Type B pancreatic cell (in vitro differentiated cells): ENCODE data around the gene CPM. TPM values are rescaled to one million over a fixed set of nuclear protein-coding genes. Genes with fewer than 3 reads are reported as not detected.

Experiments
- DNase-seq: peaks from one replicate; pipeline ENCODE4 v3.0.0; 2021; ENCODE audit warnings: mixed read lengths; ENCODE audit not compliant: unreplicated experiment; ENCODE audit errors: extremely low spot score
- H3K27ac Mint-ChIP-seq: 2 replicates; pipeline ENCODE4 v1.8.0; 2021; ENCODE audit warnings: mild to moderate bottlenecking, mixed read lengths
- H3K27me3 Mint-ChIP-seq: 2 replicates; pipeline ENCODE4 v1.8.0; 2021; ENCODE audit warnings: mixed read lengths
- H3K36me3 Mint-ChIP-seq: 2 replicates; pipeline ENCODE4 v1.8.0; 2021; ENCODE audit warnings: mixed read lengths
- H3K4me1 Mint-ChIP-seq: one replicate; pipeline ENCODE4 v1.8.0; 2021; ENCODE audit warnings: mixed read lengths; ENCODE audit not compliant: unreplicated experiment
- H3K4me3 Mint-ChIP-seq: 2 replicates; pipeline ENCODE4 v1.8.0; 2021; ENCODE audit warnings: mild to moderate bottlenecking, mixed read lengths
- H3K9me3 Mint-ChIP-seq: 2 replicates; pipeline ENCODE4 v1.8.0; 2021; ENCODE audit warnings: mixed read lengths
- long read RNA-seq: library from polyadenylated mRNA; unstranded; transcript quantifications from one replicate; pipeline ENCODE4 v2.0.0, GENCODE V29; 2020
- total RNA-seq: library from RNA; stranded (reverse); gene quantifications from 2 replicates; pipeline ENCODE4 v1.2.1, GENCODE V29; 2021; ENCODE audit warnings: low replicate concordance
- TF ChIP-seq, protein P1 (sequence below): fragments of 200-600 bp; sonication (generic); conservative IDR thresholded peaks from 2 replicates; pipeline ENCODE4 v1.5.0; 2021; ENCODE audit warnings: antibody characterized with exemption, mild to moderate bottlenecking

Gene CPM
- total RNA-seq = 56.2 and 58.1 TPM in 2 replicates
- long read RNA-seq, full-length matches to known transcripts = 120 of 163 reads
- long read RNA-seq, partial matches to known transcripts = 4 of 163 reads
- long read RNA-seq, other reads (novel, unspliced or antisense) = 39 of 163 reads

DNA sequence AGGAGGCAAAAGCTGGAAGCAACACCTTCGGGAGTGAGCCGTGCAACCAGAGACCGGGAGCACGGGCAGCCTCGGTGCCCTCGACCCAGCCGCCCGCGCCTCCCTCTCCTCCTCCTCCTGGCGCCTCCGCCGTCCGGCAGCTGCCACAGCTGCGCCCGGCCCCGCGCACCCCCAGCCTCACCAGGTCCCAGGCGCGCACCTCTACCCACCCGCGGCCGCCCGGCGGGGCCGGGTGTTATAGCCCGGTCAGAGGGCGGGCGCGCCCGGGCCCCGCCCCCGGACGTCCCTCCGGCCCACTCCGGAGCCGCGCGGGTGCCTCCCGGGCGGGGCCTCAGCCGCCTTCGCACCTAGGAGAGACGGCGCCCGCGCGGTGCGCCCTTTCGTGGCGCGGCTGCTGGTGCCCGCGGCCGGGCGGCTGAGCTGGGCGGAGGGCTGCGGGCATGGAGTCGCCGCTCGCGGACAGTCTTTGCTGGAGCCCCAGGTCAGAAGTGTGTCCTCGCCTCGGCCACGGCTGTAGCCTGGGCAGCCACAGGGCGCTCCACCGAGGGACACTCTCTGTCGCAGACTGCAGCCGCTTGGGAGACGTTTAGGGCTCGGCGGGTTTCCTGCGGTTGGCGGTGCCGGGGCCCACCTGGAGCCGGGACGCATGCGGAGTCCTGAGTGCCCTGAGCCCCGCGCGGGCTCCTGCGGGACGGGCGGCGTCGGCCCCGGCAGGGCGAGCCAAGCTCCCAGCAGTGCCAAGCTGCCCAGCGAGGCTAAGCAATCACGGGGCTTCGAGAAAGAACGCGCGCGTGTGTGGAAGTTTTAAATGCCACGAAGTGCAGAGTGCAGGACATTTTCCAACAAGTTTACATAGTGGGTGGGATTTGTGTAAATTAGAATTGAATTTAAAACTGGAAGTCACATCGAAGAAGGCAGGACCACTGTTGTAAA lies at the start of gene CPM:
CPM (minus strand) TSS at position 211 of the 933 bp plus-strand sequence. CDS start 334 bp downstream, outside the sequence.
- H3K27ac Mint-ChIP-seq = peak within 1 kb of the TSS; percentile 14
- no peaks in the 10 kb centered on the region for H3K9me3 Mint-ChIP-seq
- peaks cover 40% of the 10 kb centered on the region for H3K27me3 Mint-ChIP-seq
- H3K36me3 Mint-ChIP-seq = peaks cover 9% of the 10 kb centered on the region
- H3K4me3 Mint-ChIP-seq = peak within 1 kb of the TSS; percentile 89
- TF ChIP-seq, protein P1, sequence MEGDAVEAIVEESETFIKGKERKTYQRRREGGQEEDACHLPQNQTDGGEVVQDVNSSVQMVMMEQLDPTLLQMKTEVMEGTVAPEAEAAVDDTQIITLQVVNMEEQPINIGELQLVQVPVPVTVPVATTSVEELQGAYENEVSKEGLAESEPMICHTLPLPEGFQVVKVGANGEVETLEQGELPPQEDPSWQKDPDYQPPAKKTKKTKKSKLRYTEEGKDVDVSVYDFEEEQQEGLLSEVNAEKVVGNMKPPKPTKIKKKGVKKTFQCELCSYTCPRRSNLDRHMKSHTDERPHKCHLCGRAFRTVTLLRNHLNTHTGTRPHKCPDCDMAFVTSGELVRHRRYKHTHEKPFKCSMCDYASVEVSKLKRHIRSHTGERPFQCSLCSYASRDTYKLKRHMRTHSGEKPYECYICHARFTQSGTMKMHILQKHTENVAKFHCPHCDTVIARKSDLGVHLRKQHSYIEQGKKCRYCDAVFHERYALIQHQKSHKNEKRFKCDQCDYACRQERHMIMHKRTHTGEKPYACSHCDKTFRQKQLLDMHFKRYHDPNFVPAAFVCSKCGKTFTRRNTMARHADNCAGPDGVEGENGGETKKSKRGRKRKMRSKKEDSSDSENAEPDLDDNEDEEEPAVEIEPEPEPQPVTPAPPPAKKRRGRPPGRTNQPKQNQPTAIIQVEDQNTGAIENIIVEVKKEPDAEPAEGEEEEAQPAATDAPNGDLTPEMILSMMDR = no peak
- DNase-seq = peak; percentile 76
- H3K4me1 Mint-ChIP-seq = peaks cover 3% of the 10 kb centered on the region

DNA sequence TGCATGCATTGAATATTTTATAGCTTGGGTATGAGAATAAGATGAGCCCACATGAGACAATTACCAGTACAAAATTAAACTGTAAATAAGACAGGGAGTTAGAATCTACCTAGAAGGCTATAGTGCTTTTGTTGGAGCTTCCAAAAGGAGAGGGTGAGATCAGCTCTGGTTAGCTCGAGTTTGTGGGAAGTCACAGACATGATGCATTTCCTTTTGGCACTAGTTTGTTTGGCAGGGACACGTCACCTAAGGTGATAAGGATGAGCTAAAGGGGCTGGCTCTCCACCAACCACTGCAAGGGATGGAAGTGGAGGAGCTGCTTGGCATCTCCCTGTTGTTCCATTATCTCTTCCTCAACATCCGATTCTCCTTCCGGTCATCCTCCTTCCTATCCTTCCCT lies 48.5 kb upstream of the CPM start:
- TF ChIP-seq, protein P1 = no peak
- peaks cover 7% of the 10 kb centered on the region for H3K4me1 Mint-ChIP-seq
- H3K36me3 Mint-ChIP-seq = no peaks in the 10 kb centered on the region
- H3K27ac Mint-ChIP-seq = no peak overlapping the region
- H3K27me3 Mint-ChIP-seq = no peaks in the 10 kb centered on the region
- no peak overlapping the region for H3K4me3 Mint-ChIP-seq
- DNase-seq = no peak
- H3K9me3 Mint-ChIP-seq = no peaks in the 10 kb centered on the region

DNA sequence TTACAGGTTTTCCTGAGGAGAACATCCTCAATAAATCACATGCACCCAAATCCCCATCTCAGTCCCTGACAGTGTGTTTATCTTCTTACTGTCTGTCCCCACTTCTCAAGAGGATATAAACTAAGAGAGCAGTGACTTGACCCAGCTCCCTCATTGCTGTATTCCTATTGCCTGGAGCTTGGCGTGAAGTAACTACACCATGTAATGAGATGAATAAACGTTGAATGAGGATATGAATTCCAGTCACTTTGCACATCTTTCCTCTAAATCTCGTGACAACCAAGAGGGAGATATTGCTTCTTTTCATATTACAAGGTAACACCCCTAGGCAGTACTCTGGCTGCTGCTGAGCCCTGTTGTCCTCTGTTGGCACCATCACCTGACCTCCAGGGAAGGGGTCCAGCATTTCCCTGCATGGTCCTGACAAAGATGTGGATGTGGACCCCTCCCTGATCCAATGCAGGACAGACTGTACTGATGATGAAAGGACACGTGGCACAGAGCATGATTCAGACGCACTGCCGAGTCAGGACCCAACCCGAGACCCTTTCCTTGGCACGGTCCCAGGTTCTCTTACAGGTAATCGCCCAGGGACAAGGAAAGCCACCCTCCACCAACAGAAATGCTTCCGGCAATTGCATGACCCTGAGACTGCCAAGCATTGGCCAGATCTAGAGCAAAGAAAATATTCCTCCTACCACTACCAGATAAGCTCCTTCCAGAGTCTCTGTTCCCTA lies 47.7 kb upstream of the CPM start:
- Mint-ChIP-seq H3K27me3 (no peaks in the 10 kb centered on the region), H3K9me3 (no peaks in the 10 kb centered on the region), H3K27ac (no peak overlapping the region), H3K36me3 (no peaks in the 10 kb centered on the region), H3K4me3 (no peak overlapping the region), H3K4me1 (peaks cover 10% of the 10 kb centered on the region)
- no peak for DNase-seq
- TF ChIP-seq, protein P1 = no peak

DNA sequence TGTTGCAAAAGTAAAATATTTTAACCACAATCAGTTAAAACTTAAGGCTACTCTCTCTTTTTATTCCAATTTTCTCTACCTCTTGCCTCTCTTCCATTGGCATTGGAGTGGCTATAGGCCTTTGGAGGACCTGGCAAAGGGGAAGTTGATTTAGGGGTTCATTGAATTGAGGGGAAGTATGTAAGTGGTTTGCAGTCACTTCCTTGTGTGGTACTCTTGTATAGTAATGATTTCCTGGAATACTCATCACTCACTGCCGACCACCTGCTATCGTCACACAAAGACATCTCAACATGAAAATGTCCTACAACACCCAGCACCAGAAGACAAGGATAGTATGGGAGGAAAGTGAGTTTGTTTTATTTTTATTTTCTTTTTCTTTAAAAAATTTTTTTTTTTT lies 45.7 kb upstream of the CPM start:
- peaks cover 10% of the 10 kb centered on the region for H3K4me1 Mint-ChIP-seq
- TF ChIP-seq, protein P1 = no peak
- no peak overlapping the region for H3K4me3 Mint-ChIP-seq
- no peak overlapping the region for H3K27ac Mint-ChIP-seq
- H3K36me3 Mint-ChIP-seq = no peaks in the 10 kb centered on the region
- no peaks in the 10 kb centered on the region for H3K27me3 Mint-ChIP-seq
- DNase-seq = no peak
- H3K9me3 Mint-ChIP-seq = no peaks in the 10 kb centered on the region

DNA sequence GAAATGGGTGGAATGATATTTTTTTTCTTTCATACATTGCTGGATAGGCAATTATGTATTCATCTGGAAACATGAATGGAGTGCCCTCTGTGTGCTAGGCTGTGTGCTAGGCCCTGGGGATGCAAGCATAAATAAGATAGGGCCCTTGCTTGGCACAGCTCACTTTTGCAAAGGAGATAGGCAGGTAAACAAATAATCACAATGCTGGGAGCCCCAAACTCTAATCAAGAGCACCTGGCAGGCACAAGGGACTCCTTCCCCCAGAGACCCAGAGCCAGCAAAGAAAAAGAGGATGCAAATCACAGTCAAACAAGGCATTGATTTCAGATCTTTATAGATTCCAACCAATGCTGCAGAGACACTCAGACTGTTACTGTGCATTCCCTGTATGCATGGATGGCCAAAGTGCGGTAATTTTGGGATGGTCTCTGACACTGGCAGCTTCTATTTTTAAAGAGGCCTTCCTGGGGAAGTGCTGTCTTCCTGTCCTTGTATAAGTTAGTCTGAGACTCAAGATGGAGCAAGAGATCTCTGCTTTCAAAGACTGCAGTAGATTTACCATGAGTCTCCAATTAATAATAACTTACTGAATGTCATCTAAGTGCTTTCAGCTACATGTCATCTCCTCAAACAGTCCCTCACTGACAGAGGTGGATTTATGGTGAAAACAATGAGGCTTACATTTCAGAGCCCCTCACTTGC lies 45.1 kb upstream of the CPM start:
- Mint-ChIP-seq H3K27me3 (no peaks in the 10 kb centered on the region), H3K27ac (no peak overlapping the region), H3K9me3 (no peaks in the 10 kb centered on the region), H3K36me3 (no peaks in the 10 kb centered on the region), H3K4me1 (peaks cover 10% of the 10 kb centered on the region), H3K4me3 (no peak overlapping the region)
- TF ChIP-seq, protein P1 = no peak
- DNase-seq = no peak
